COLO668 (cell line): Measurements from ENCODE around the gene PHPT1.
A peak's percentile ranks its signal among the peaks of the same experiment; 100 is the strongest.
"Not testable (repeated sequence)": the region's sequence is repeated elsewhere in the genome, so short reads cannot be mapped to it uniquely, and the experiment has no call there.

ENCODE experiments used
- DNase-seq: peaks from one replicate; lab custom pipeline; 2025; ENCODE audit not compliant: unreplicated experiment; lab: John Stamatoyannopoulos, UW

Gene PHPT1

DNA sequence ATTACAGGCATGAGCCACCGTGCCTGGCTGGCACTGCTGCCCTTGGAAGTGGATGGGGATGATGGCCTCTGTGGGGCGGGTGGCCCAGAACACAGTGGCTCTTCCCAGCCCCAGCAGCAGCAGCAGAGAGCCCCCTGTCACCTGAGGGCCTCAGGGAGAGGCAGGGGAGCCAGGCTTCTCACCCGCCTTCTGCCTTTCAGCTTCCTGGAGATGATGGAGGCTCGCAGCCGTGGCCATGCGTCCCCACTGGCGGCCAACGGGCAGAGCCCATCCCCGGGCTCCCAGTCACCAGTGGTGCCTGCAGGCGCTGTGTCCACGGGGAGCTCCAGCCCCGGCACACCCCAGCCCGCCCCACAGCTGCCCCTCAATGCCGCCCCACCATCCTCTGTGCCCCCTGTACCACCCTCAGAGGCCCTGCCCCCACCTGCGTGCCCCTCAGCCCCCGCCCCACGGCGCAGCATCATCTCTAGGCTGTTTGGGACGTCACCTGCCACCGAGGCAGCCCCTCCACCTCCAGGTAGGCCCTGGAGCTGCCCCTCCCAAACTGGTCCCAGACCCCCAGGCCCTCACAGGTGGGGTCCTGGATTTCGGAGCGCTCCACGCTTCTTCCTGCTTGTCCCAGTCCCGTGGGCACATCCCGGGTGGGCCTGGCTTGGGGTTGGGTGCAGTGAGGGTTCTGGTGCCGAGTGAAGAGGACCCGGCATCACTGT is 11.9 kb upstream of the PHPT1 start:
- DNase-seq: no peak

- DNase-seq: not testable (repeated sequence)
These were observed 11.3 kb upstream of the PHPT1 start for GRCh38 chr9:136837856-136838277.

- DNase-seq: no peak
These were observed 10.6 kb upstream of the PHPT1 start for GRCh38 chr9:136838314-136839228.

GRCh38 chr9:136839229-136840139 is 9.7 kb upstream of the PHPT1 start:
- no peak for DNase-seq

GRCh38 chr9:136840140-136840876 is 8.9 kb upstream of the PHPT1 start:
- peak; percentile 68 for DNase-seq

- peak; percentile 94 for DNase-seq
These were observed 8.1 kb upstream of the PHPT1 start for GRCh38 chr9:136840877-136841645.

- DNase-seq: peak; percentile 77
These were observed 7.4 kb upstream of the PHPT1 start for GRCh38 chr9:136841646-136842379.

DNA sequence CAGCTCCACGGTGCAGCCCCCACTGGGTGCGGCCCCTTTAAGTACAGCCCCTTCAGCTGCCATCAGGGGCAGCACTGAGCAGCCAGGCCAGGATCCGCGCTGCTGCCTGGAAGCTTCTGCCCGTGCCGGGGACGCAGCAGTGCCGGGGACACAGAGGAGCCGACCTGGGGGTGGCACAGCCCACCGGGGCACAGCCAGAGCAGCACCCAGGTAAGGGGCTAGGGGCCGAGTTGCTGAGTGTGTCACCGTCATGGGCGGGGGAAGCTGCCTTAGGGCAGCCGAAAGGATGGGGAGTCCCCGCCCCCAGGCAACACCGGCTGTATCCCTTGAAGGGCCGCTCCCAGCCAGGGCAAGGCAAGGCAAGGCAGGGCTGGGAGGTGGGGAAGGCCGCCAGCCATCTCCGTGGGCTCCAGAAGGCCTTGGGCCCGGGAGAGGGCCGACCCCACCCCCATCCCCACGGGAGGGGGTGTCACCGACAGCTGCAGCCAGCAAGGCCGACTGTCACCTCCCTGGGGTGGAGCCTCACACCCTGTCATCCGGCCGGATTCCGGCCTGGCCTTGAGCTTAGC is 6.7 kb upstream of the PHPT1 start, which contains the start of gene AJM1:
AJM1 (plus strand) TSS at position 99 of the 569 bp plus-strand sequence. CDS start 1,937 bp downstream, outside the sequence.
- peak; percentile 82 for DNase-seq

DNA sequence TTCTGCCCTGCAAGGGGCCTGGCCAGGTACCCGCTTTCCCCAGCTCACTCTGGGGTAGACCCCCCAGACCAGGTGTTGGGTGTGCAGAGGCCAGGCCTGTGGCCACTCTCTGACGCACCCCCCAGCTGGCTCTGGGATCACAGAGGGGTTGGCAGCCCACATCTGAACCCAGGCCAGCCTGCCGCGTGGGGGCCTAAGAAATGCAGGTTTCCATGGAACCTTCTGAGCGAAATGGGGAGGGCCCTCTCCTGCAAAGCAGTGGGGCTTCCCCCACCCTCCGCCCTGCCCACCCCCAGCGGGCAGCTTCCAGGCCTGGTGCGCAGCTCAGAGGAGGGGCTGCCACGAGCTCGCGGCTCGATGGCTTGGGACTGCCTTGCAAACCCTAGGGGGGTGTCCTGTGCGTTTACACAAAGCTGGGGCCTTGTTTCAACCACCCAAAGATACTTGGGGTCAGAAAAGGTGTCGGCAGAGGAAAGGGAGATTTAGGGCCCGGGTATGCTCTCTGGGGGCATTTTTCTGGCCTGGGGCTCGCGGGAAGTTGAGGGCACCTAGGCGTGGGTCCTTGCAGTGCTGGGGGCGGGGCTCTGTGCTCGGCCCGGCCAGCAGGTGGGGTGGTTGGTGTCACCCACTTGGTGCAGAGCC is 5.9 kb upstream of the PHPT1 start:
- DNase-seq: not testable (repeated sequence)

DNA sequence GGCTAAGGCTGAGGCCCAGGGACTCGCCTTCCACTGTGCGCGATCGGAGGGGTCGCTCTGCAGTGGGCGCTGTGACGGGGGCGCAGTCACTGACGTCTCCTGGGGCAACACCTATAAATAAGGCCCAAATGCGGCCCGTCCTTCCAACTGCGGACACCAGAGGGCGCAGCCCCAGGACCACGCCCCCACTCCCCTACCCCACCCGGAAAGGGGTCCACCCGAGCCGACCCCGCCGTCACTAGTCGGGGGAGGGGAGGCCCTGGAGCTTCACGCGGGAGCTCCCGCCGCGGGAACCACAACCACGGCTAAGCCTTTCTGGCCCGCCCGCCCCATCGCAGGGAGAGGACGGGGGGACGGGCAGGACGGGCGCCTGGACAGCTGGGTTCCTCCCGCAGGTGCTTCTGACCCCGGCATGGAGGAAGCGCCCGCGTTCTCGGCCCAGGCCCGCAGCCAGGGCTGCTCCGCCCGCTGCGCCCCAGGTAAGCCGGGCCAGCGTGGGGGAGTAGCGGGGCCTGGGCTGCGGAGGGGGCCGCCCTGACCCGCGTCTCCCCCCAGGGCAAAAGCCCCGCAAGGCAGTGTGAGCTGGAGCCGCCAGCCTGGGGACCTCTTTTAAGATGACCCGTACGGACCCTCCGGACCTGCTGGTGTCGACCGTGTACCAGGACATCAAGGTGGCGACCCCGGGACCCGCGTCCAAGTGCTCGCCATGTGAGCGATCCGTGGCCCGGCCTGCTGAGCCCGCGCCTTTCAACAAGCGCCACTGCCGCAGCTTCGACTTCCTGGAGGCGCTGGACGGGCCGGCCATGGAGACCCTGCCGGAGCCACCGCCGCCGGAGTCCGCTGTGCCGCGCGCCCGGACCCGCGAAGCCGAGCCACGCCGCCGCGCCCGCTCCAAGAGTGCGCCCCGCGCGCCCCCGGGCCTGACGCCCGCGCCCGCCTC is 5.1 kb upstream of the PHPT1 start:
- DNase-seq: peak; percentile 33

DNA sequence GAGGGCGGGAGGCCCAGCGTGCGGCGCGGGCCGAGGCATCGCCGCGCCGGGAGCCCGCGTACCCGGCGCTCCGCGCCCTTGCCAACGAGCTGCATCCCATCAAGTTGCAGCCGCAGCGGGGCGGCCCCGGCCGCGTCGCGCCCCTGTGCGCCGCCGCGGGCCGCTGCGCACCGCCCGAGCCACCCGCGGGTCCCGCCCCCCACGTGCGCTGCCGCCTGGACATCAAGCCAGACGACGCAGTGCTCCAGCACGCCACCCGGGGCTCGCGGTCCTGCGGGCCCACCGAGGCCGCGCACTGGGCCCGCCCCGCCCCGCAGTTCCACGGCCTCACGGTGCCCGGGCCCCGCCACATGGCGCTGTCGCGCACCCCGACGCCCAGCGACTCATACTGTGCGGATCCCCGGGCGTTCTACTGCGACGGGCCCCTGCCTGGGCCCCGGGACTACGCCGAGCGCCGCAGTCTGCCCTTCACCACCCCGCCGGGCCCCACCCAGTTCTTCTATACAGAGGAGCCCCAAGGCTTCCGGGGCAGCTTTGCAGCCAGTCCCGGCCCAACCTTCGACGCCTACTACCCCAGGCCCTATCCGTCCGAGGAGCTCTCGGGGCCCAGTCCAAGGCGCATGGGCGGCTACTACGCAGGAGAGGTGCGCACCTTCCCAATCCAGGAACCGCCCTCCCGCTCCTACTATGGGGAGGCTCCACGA is 4.3 kb upstream of the PHPT1 start:
- DNase-seq: no peak

DNA sequence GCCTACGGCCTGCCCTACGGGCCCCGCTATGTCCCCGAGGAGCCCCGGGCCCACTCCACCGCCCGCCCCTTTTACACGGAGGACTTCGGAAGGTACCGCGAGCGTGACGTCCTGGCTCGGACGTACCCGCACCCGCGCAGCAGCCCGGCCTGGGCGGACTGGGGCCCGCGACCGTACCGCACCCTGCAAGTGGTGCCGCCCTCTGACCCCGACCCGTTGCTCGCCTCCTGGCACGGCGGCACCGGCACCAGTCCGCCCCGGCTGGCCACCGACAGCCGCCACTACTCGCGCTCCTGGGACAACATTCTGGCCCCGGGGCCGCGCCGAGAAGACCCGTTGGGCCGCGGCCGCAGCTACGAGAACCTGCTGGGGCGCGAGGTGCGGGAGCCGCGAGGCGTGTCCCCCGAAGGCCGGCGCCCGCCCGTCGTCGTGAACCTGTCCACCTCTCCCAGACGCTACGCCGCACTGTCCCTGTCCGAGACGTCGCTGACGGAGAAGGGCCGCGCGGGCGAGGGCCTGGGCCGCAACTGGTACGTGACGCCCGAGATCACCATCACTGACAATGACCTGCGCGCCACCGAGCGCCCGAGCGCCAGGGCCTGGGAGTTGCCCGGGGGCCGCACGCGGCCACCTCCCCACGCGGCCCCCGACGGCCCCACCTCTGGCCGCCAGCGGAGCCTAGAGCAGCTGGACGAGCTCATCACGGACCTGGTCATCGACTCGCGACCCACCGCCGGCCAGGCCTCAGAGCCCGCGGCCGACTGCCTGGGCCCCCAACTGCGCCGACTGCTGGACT is 3.5 kb upstream of the PHPT1 start:
- no peak for DNase-seq

DNA sequence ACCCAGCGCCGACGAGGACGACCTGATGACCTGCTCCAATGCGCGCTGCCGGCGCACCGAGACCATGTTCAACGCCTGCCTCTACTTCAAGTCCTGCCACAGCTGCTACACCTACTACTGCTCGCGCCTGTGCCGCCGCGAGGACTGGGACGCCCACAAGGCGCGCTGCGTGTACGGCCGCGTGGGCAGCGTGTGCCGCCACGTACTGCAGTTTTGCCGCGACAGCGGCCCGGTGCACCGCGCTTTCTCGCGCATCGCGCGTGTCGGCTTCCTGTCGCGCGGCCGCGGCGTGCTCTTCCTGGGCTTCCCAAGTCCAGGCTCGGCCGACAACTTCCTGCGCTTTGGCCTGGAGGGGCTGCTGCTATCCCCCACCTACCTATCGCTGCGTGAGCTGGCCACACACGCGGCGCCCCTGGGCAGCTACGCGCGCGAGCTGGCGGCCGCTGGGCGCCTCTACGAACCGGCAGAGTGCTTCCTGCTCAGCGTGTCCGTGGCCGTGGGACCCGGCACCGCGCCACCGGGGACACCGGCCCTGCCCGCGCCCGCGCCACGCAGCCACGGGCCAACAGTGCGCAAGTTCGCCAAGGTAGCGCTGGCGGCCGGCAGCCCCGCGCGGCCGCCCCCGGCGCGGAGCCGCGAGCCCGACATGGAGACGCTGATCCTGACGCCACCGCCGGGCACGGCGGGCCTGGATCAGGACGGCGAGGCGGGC is 2.7 kb upstream of the PHPT1 start:
- DNase-seq: no peak

DNA sequence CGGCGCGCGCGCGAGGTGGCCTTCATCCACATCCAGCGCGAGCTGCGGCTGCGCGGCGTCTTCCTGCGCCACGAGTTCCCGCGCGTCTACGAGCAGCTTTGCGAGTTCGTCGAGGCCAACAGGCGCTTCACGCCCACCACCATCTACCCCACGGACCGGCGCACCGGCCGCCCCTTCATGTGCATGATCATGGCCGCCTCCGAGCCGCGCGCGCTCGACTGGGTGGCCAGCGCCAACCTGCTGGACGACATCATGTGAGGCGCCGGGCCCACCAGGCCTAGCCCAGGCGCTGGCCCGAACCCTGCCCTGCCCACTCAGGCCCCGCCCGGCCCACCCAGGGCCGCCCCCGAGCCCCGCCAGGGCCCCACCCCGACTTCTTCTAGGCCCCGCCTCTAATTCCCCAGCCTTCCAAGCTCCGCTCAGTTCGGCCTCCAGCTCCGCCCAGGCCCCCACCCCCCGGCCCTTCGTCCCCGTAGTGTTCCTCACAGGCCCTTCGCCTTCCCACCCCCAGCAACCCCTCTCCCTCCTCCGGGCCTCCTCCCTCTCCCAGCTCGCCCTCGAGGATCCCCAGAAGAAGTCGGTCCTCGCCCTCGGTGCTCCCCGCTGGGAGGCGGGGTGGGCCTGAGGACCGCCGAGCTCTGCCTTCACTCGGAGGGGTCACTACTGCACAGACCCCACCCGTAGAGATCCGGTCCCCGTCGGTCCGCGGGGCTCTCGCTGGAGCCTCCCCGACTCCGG is 2.0 kb upstream of the PHPT1 start:
- peak; percentile 32 for DNase-seq
